RWPE1 (cell line): Measurements from ENCODE around the gene SLC19A1.

Experiments used
- CTCF ChIA-PET: fragments of 350-600 bp; sonication (Branson Sonifier 250); formaldehyde crosslinking; extraction: SDS; loops from one replicate; lab custom pipeline; 2021; lab: Yijun Ruan, JAX
- POLR2A ChIA-PET: fragments of 400-600 bp; formaldehyde crosslinking; extraction: SDS; loops from one replicate; lab custom pipeline; 2020; ENCODE audit warnings: antibody characterized with exemption; ENCODE audit not compliant: low non-redundant PET; lab: Yijun Ruan, JAX
- DNase-seq: peaks from one replicate; pipeline ENCODE4 v3.0.0; 2012; ENCODE audit warnings: low spot score
- H3K27ac ChIP-seq: fragments of 450-650 bp; 2 replicates; pipeline ENCODE4 v1.5.1; 2017
- TF ChIP-seq, protein P1 (sequence below): fragments of 450-650 bp; conservative IDR thresholded peaks from 2 replicates; pipeline ENCODE4 v1.5.1; 2017; ENCODE audit warnings: low read depth, mild to moderate bottlenecking

Gene SLC19A1

DNA sequence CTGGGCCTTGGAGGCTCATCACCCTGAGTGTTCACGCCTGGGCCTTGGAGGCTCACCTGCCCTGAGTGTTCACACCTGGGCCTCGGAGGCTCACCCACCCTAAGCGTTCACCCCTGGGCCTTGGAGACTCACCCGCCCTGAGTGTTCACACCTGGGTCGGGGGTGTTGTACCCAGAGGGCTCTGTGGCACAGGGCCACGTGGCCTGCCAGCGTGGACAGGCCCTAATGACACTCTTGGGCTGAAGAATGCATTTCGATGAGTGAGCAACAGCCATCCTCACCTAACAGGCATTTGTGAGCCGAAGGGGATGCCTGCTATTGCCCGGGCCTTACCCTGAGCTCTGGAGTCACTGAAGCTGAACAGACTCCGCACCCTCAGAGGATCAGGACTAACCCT is 17.5 kb downstream of the SLC19A1 start:
- CTCF ChIA-PET = no interaction called here
- POLR2A ChIA-PET = no interaction called here
- TF ChIP-seq, protein P1, sequence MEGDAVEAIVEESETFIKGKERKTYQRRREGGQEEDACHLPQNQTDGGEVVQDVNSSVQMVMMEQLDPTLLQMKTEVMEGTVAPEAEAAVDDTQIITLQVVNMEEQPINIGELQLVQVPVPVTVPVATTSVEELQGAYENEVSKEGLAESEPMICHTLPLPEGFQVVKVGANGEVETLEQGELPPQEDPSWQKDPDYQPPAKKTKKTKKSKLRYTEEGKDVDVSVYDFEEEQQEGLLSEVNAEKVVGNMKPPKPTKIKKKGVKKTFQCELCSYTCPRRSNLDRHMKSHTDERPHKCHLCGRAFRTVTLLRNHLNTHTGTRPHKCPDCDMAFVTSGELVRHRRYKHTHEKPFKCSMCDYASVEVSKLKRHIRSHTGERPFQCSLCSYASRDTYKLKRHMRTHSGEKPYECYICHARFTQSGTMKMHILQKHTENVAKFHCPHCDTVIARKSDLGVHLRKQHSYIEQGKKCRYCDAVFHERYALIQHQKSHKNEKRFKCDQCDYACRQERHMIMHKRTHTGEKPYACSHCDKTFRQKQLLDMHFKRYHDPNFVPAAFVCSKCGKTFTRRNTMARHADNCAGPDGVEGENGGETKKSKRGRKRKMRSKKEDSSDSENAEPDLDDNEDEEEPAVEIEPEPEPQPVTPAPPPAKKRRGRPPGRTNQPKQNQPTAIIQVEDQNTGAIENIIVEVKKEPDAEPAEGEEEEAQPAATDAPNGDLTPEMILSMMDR = no peak
- no peak overlapping the region for H3K27ac ChIP-seq
- no peak for DNase-seq

DNA sequence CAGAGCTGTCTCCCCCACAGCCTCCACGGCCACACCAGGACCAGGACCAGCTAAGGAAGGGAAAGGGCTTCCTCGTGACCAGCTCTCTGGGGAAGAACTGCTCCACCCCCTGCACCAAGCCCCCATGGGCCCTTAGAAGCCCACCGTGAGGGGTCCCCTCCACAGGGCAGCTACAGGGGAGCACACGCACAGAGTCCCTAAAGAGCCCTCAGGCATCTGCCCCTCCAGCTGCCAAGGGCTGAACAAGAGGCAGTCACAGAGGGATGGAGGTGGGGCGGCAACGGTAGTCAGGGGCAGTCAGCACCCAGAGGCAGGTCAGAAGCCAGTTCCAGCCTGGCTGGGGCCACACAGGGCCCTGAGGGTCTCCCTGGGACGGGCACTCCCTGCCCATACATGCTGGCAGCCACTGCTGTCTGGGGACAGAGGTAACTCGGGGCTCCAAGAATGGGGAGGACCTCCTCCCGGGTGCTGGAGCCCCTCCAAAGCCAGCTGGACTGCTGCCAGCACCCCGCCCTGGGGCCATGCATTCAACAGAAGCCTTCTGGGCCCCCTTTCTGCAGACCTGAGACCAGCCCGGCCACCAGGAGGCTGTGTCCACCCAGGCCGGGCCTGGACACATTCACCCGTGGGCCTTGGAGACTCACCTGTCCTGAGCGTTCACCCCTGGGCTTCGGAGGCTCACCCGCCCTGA is 18.7 kb downstream of the SLC19A1 start:
- no peak for DNase-seq
- POLR2A ChIA-PET = no interaction called here
- TF ChIP-seq, protein P1 = no peak
- peak overlapping the region; percentile 22; the same call in 1 of the 2 replicates for H3K27ac ChIP-seq
- CTCF ChIA-PET = no interaction called here

DNA sequence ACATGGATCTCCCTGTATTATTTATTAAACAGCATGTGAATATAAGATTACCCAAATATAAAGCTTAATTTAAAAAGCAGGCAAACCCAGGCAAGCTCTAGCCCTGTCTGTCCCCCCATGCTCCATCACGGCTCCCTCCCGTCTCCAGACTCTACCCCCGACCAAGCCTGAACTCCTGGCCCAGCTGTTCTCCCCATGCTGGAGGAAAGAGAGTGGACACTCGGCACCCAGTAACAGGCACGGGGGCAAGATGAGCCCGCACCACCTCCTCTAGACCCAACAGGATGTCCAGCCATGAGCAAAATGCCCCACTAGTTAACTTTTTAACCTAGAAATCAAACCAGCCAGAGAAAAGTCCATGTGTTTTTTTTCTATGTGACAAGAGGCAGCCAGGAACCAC is 19.3 kb downstream of the SLC19A1 start:
- POLR2A ChIA-PET = no interaction called here
- TF ChIP-seq, protein P1 = no peak
- CTCF ChIA-PET = no interaction called here
- H3K27ac ChIP-seq = peak overlapping the region; percentile 22; the same call in 1 of the 2 replicates
- no peak for DNase-seq

DNA sequence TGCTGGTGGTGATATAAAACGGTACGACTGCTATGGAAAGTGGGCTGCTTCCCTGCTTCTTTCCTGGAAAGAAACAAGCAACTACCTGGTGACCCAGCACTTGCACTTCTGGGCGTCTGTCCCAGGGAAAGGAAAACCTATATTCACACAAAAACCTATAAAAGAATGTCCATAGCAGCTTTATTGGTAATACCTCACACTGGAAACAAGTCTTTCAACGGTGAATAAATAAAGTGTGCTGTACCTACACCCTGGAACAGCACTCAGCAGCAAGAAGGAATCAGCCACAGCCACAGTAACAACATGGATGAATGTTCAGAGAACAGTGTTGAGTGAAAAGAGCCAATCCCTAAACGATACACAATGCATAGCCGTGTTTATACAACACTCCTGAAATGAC is 19.9 kb downstream of the SLC19A1 start:
- ChIA-PET POLR2A (no interaction called here), CTCF (no interaction called here)
- H3K27ac ChIP-seq = no peak overlapping the region
- no peak for DNase-seq
- TF ChIP-seq, protein P1 = no peak

DNA sequence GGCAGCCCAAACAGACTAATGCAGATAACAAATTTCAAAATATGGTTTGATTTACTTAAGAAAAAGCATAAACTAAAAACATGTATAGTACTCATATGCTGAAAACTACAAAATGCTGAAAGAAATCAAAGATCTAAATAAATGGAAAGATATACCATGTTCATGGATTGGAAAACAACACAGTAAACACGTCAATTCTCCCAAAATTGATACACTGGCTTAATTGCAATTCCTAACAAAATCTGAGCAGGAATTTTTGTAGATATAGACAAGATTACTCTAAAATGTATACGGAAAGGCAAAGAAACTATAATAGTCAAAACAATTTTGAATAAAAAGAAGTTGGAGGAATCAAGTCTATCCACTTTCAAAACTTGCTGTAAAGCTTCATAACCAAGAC is 21.0 kb downstream of the SLC19A1 start:
- H3K27ac ChIP-seq = no peak overlapping the region
- POLR2A ChIA-PET = no interaction called here
- CTCF ChIA-PET = interaction anchor here (0.7 kb wide), 1 partner anchor 637 kb away, joined by 4 read pairs; no protein-coding TSS in a partner anchor
- TF ChIP-seq, protein P1 = no peak
- DNase-seq = no peak

DNA sequence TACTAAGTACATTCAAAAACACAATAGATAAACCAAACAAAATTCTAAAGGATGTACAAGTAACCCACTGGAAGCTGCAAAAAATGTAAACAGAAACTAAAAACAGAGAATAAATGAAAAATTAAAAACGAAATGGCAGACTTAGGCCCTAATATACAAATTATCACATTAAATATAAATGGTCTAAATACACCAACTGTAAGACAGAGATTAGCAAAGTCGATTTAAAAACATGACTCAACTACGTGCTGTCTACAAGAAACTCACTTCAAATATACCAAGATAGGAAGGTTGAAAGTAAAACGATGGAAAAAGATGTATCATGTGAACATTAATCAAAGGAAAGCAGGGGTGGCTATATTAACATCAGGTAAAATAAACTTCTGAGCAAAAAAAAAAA is 23.1 kb downstream of the SLC19A1 start:
- no peak overlapping the region for H3K27ac ChIP-seq
- POLR2A ChIA-PET = no interaction called here
- DNase-seq = no peak
- TF ChIP-seq, protein P1 = no peak
- CTCF ChIA-PET = interaction anchor here (1.2 kb wide), 1 partner anchor 27 kb away, joined by 3 read pairs; no protein-coding TSS in a partner anchor
